Suprapubic skin (tissue), 4 donors: ENCODE measurements around the gene CDH8.

ENCODE experiments used
- POLR2A ChIP-seq, 2 donors: fragments of 450-650 bp; IDR thresholded peaks; one replicate each; pipeline ENCODE4 v1.6.1; 2017; ENCODE audit warnings: antibody characterized with exemption in 2 of 2, mild to moderate bottlenecking in 2 of 2, moderate library complexity in 2 of 2
- POLR2AphosphoS5 ChIP-seq, 3 donors: sonication (generic); formaldehyde crosslinking; IDR thresholded peaks; one replicate each; pipeline ENCODE4 v1.6.1; 2017; ENCODE audit warnings: antibody characterized with exemption in 3 of 3
- TF ChIP-seq, protein P1 (sequence below), 2 donors: fragments of 200-600 bp in 1 of 2; fragments of 450-650 bp in 1 of 2; sonication (generic) in 1 of 2; IDR thresholded peaks; one replicate each; pipeline ENCODE4 v1.5.1; 2016 to 2019; ENCODE audit warnings: antibody characterized with exemption in 2 of 2, mild to moderate bottlenecking in 1 of 2, moderate library complexity in 1 of 2

DNA sequence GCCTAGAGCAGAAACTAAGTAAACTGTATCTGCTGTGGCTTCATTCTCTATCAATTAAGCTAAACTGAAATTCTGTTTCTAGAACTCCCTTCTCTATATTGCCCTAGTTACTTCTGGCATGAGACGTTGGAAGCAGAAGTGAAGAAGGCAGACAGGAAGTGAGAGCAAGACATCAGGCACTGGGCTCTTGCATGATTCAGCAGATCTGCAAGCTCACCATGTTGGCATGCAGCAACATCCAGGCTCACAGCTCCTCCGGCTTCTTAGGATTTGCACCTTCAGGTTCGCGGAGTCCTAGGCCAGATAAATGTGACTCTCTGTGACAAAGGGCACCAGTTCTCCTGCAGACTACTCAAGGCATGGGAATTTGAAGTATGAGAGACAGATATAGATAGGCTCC is 148.3 kb downstream of the CDH8 start:
- TF ChIP-seq, protein P1, sequence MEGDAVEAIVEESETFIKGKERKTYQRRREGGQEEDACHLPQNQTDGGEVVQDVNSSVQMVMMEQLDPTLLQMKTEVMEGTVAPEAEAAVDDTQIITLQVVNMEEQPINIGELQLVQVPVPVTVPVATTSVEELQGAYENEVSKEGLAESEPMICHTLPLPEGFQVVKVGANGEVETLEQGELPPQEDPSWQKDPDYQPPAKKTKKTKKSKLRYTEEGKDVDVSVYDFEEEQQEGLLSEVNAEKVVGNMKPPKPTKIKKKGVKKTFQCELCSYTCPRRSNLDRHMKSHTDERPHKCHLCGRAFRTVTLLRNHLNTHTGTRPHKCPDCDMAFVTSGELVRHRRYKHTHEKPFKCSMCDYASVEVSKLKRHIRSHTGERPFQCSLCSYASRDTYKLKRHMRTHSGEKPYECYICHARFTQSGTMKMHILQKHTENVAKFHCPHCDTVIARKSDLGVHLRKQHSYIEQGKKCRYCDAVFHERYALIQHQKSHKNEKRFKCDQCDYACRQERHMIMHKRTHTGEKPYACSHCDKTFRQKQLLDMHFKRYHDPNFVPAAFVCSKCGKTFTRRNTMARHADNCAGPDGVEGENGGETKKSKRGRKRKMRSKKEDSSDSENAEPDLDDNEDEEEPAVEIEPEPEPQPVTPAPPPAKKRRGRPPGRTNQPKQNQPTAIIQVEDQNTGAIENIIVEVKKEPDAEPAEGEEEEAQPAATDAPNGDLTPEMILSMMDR (IDR thresholded peaks at IDR 0.05), result no peak
- TF ChIP-seq POLR2AphosphoS5 (IDR thresholded peaks at IDR 0.05) (no peak), POLR2A (IDR thresholded peaks at IDR 0.05) (no peak)
